H1 (cell line): ENCODE measurements around the gene TMEM198. TPM values are rescaled to one million over a fixed set of nuclear protein-coding genes. Genes with fewer than 3 reads are reported as not detected.

ENCODE experiments used
- CTCF ChIA-PET: fragments of 300-600 bp; sonication (Branson Sonifier 250); formaldehyde crosslinking; loops from one replicate; lab custom pipeline; 2021; ENCODE audit not compliant: partially characterized antibody; lab: Charles Lee
- POLR2A ChIA-PET: fragments of 300-600 bp; sonication (Branson Sonifier 250); formaldehyde crosslinking; loops from one replicate; lab custom pipeline; 2021; ENCODE audit warnings: inconsistent platforms; ENCODE audit not compliant: partially characterized antibody; lab: Charles Lee
- DNase-seq, 2 experiments: peaks; one replicate each; pipeline versions ENCODE4 v3.0.0 to v3.0.0-alpha.2; 2010 to 2022; ENCODE audit warnings: low spot score in 2 of 2, low read depth in 1 of 2, mixed read lengths in 1 of 2
- FAIRE-seq: peaks from 2 replicates; lab custom pipeline; 2011; peaks lifted over from hg19 to GRCh38; lab: Jason Lieb, UNC
- H2AFZ ChIP-seq: 2 replicates; pipeline ENCODE4 v1.8.1; 2012; ENCODE audit warnings: low read length, inconsistent platforms
- H2AK5ac ChIP-seq: 2 replicates; pipeline ENCODE4 v1.6.1; 2013; ENCODE audit warnings: low read depth, low read length
- H2BK120ac ChIP-seq: replicated peaks from 2 replicates; pipeline ENCODE3; 2013; ENCODE audit warnings: low read depth, low read length, inconsistent platforms
- H2BK12ac ChIP-seq: 2 replicates; pipeline ENCODE4 v1.6.1; 2013; ENCODE audit warnings: low read depth, low read length
- H2BK15ac ChIP-seq: 2 replicates; pipeline ENCODE4 v1.6.1; 2013; ENCODE audit warnings: low read length
- H2BK20ac ChIP-seq: 2 replicates; pipeline ENCODE4 v1.6.1; 2013; ENCODE audit warnings: low read length
- H2BK5ac ChIP-seq: 2 replicates; pipeline ENCODE4 v1.6.1; 2013; ENCODE audit warnings: low read depth, low read length
- H3K14ac ChIP-seq: 2 replicates; pipeline ENCODE4 v1.6.1; 2013; ENCODE audit warnings: inconsistent platforms; ENCODE audit not compliant: insufficient read length
- H3K18ac ChIP-seq: 2 replicates; pipeline ENCODE4 v1.6.1; 2013; ENCODE audit warnings: low read length; ENCODE audit errors: extremely low read depth
- H3K23ac ChIP-seq: 2 replicates; pipeline ENCODE4 v1.6.1; 2013; ENCODE audit warnings: inconsistent platforms; ENCODE audit not compliant: insufficient read length
- H3K23me2 ChIP-seq: 2 replicates; pipeline ENCODE4 v1.6.1; 2013; ENCODE audit warnings: low read depth, low read length
- H3K27ac ChIP-seq: 2 replicates; pipeline ENCODE4 v1.6.1; 2011; ENCODE audit warnings: low read depth, low read length, inconsistent platforms
- H3K27me3 ChIP-seq, 4 experiments: replicated peaks in 1 of 4; 1 replicate in 1 of 4; 2 replicates in 3 of 4; pipeline versions ENCODE4 v1.6.1 to v1.8.1; 2011 to 2013; ENCODE audit warnings: low read length in 3 of 4, mild to moderate bottlenecking in 3 of 4, inconsistent platforms in 2 of 4, mixed read lengths in 2 of 4, moderate library complexity in 1 of 4; ENCODE audit not compliant: control insufficient read depth in 3 of 4, insufficient read depth in 3 of 4; ENCODE audit errors: extremely low read depth in 1 of 4
- H3K36me3 ChIP-seq, 4 experiments: 2 replicates each; pipeline versions ENCODE4 v1.6.1 to v1.8.1; 2011 to 2013; ENCODE audit warnings: mild to moderate bottlenecking in 4 of 4, low read length in 3 of 4, moderate library complexity in 2 of 4, control low read depth in 1 of 4, inconsistent platforms in 1 of 4; ENCODE audit not compliant: insufficient read depth in 4 of 4, control insufficient read depth in 2 of 4
- H3K4ac ChIP-seq: replicated peaks from 2 replicates; pipeline ENCODE3; 2013; ENCODE audit warnings: low read length, low read depth, mixed read lengths, inconsistent platforms; ENCODE audit not compliant: insufficient read length
- H3K4me1 ChIP-seq, 4 experiments: replicated peaks in 1 of 4; 1 replicate in 1 of 4; 2 replicates in 3 of 4; pipeline versions ENCODE4 v1.6.1 to v1.8.1; 2011 to 2013; ENCODE audit warnings: low read length in 3 of 4, inconsistent platforms in 2 of 4, mixed read lengths in 1 of 4; ENCODE audit not compliant: insufficient read depth in 4 of 4, control insufficient read depth in 3 of 4
- H3K4me2 ChIP-seq, 2 experiments: 2 replicates each; pipeline versions ENCODE4 v1.6.1 to v1.8.1; 2011 to 2013; ENCODE audit warnings: low read depth in 2 of 2, low read length in 2 of 2, control low read depth in 1 of 2, inconsistent platforms in 1 of 2, mild to moderate bottlenecking in 1 of 2; ENCODE audit not compliant: insufficient read depth in 1 of 2
- H3K4me3 ChIP-seq, 4 experiments: fragments of 200-600, 300-600 bp in 1 of 4; sonication (generic), shearing (Covaris generic), sonication (Bioruptor Twin) in 1 of 4; 2 replicates each; pipeline versions ENCODE4 v1.5.1 to v1.8.1; 2011 to 2016; ENCODE audit warnings: low read length in 4 of 4, low read depth in 3 of 4, control low read depth in 2 of 4, inconsistent platforms in 2 of 4, mild to moderate bottlenecking in 2 of 4, mixed read lengths in 1 of 4, moderate library complexity in 1 of 4; ENCODE audit not compliant: insufficient read depth in 2 of 4; ENCODE audit errors: extremely low read depth in 1 of 4
- H3K56ac ChIP-seq: replicated peaks from 2 replicates; pipeline ENCODE3; 2013; ENCODE audit warnings: low read depth, mild to moderate bottlenecking, mixed read lengths, low read length, inconsistent platforms; ENCODE audit not compliant: insufficient read length
- H3K79me1 ChIP-seq: 2 replicates; pipeline ENCODE4 v1.6.1; 2013; ENCODE audit warnings: low read depth, low read length, control low read depth
- H3K79me2 ChIP-seq, 2 experiments: 2 replicates each; pipeline versions ENCODE4 v1.6.1 to v1.8.1; 2012 to 2013; ENCODE audit warnings: low read length in 2 of 2, mild to moderate bottlenecking in 2 of 2, inconsistent platforms in 1 of 2; ENCODE audit not compliant: insufficient read depth in 2 of 2, control insufficient read depth in 1 of 2
- H3K9ac ChIP-seq, 4 experiments: replicated peaks in 1 of 4; 1 replicate in 1 of 4; 2 replicates in 3 of 4; pipeline versions ENCODE4 v1.6.1 to v1.8.1; 2011 to 2013; ENCODE audit warnings: low read depth in 3 of 4, low read length in 3 of 4, control low read depth in 2 of 4, mild to moderate bottlenecking in 2 of 4, moderate library complexity in 2 of 4, inconsistent platforms in 1 of 4; ENCODE audit errors: extremely low read depth in 1 of 4
- H3K9me3 ChIP-seq, 2 experiments: 2 replicates each; pipeline versions ENCODE4 v1.6.1 to v1.8.1; 2012 to 2013; ENCODE audit warnings: mild to moderate bottlenecking in 2 of 2, moderate library complexity in 2 of 2, control low read depth in 1 of 2, inconsistent platforms in 1 of 2, low read depth in 1 of 2, low read length in 1 of 2, mixed read lengths in 1 of 2; ENCODE audit not compliant: insufficient read depth in 2 of 2
- H4K20me1 ChIP-seq, 2 experiments: replicated peaks in 1 of 2; 2 replicates each; pipeline versions ENCODE3 to v1.8.1; 2011 to 2013; ENCODE audit warnings: inconsistent platforms in 2 of 2, low read length in 2 of 2, mild to moderate bottlenecking in 1 of 2; ENCODE audit not compliant: insufficient read depth in 2 of 2, control insufficient read depth in 1 of 2
- H4K5ac ChIP-seq: 2 replicates; pipeline ENCODE4 v1.6.1; 2013; ENCODE audit warnings: low read length, low read depth, mixed read lengths, inconsistent platforms; ENCODE audit not compliant: insufficient read length
- H4K8ac ChIP-seq: 2 replicates; pipeline ENCODE4 v1.8.0; 2013; ENCODE audit warnings: mild to moderate bottlenecking, moderate library complexity, low read length, inconsistent platforms; ENCODE audit not compliant: insufficient read depth; ENCODE audit errors: extremely low read depth
- H4K91ac ChIP-seq: replicated peaks from 2 replicates; pipeline ENCODE3; 2013; ENCODE audit warnings: low read length, mixed read lengths, inconsistent platforms; ENCODE audit not compliant: insufficient read length
- RAD21 ChIP-seq, 2 experiments: IDR thresholded peaks in 1 of 2; conservative IDR thresholded peaks in 1 of 2; 2 replicates each; pipeline ENCODE4 v1.6.1; 2011; ENCODE audit warnings: low read depth in 2 of 2, low read length in 2 of 2, improper control_type of control experiment in 1 of 2, inconsistent platforms in 1 of 2, mild to moderate bottlenecking in 1 of 2, moderate library complexity in 1 of 2
- YY1 ChIP-seq: IDR thresholded peaks from 2 replicates; pipeline ENCODE4 v1.6.1; 2011; ENCODE audit warnings: low read depth, mild to moderate bottlenecking, low read length
- WGBS, 2 experiments: shearing (Covaris generic) in 1 of 2; methylation state at CpG; one replicate each; pipeline versions ENCODE4 v1.1.6 to v1.1.7; 2013 to 2015; ENCODE audit warnings: low lambda C conversion rate in 2 of 2, mixed read lengths in 2 of 2, inconsistent platforms in 1 of 2, low coverage in 1 of 2, missing lambda C conversion rate in 1 of 2; ENCODE audit not compliant: insufficient replicate concordance in 2 of 2, insufficient coverage in 1 of 2, insufficient read length in 1 of 2; ENCODE audit errors: extremely low coverage in 1 of 2, missing lambda C conversion rate in 1 of 2; 5-methylcytosine and 5-hydroxymethylcytosine counted together
- polyA plus RNA-seq, 7 experiments: library from polyadenylated mRNA; depleted of rRNA in 3 of 7; stranded (reverse) in 5 of 7; unstranded in 2 of 7; fragments of >200 nt in 5 of 7; fragments of 200-250 nt in 2 of 7; gene quantifications; 1 replicate in 5 of 7; 2 replicates in 1 of 7; 4 replicates in 1 of 7; pipeline versions ENCODE4 v1.2.1 to v1.2.3, GENCODE V29; 2011 to 2013; ENCODE audit warnings: missing spikeins in 2 of 7, mixed read lengths in 2 of 7
- total RNA-seq: library from RNA; stranded (reverse); fragmentation: NEBNext Ultra II Directional; extraction: Animal tissue kit (Norgen Biotek cat#: 25700); gene quantifications from 2 replicates; pipeline ENCODE4 v1.2.1, GENCODE V29; 2021

The TMEM198 gene
- total and polyA plus RNA-seq, 2 of the 8 experiments (the other 6 are each of a cell fraction or from before 2014, with no cell fraction given): 10.2 to 10.4 TPM

DNA sequence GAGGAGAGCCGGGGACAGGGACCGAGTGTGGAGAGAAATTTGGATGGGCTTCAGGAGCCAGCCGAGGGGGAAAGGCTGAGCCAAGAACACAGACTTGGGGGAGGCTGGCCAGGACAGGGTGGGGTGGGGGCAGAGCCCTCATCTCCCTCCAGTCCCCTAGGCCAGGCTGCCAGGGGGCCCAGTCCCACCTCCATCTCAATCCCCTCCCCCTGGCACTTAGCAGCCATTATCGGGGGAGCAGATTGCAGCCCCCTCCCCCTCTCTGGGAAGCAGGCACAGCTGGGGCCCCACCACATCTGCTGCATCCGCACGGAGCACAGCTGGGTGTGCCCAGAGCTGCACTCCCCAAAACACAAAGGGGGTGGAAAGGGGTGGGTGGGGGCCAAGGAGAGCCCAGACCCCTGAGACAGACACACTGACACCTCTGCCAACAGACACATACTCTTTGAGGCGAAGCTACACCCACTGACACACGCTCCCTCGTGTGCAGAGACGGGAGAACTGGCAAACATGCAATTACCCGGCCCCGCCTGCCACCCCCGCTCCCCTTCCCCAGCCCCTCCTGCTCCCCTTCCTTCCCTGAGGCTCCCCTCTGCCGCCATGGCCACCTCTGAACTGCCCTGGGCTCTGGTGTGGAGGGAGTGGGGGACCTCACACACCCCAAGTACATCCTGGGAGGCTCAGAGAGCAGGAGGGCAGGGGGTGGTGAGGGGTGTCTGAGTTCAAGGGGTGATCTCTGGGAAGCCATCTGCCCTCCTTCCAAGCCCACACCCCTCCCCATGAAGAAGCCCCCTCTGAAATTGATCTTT lies 34.7 kb upstream of the TMEM198 start:
- 0% methylated on average over 2 of the region's 14 CpGs; no CpG with 5 or more reads in 1 of the 2 experiments for WGBS, 2 experiments
- TF ChIP-seq RAD21 (IDR thresholded peaks at IDR 0.05 in 1 of 2, conservative IDR thresholded peaks at IDR 0.05 in 1 of 2; ENCODE audit: low read depth in 2 of 2, low read length in 2 of 2): no peak
- 0 out of 2 replicates have a peak, but pooled peaks have one; percentile 52 for TF ChIP-seq YY1
- no peak for DNase-seq
- Histone ChIP-seq H4K5ac (no peak overlapping the region), H3K4me1 (peaks cover 7 to 72% (median 62%) of the 10 kb centered on the region in 4 experiments), H3K9me3 (no peaks in the 10 kb centered on the region), H2AFZ (no peak overlapping the region), H4K20me1 (peaks cover 0 to 2% of the 10 kb centered on the region in 2 experiments), H3K56ac (no peak overlapping the region), H3K36me3 (no peaks in the 10 kb centered on the region; a peak in 1 of 8 replicates), H3K27me3 (peaks cover 2 to 29% (median 26%) of the 10 kb centered on the region in 4 experiments), H3K14ac (no peak overlapping the region), H3K4me3 (peak overlapping the region in 2 of 4 experiments; percentile 51 to 56; a peak in 4 of 8 replicates), H4K91ac (peak overlapping the region; percentile 87), H3K4me2 (peak overlapping the region; percentile 40 to 97), H3K4ac (peak overlapping the region; percentile 75), H3K79me1 (no peaks in the 10 kb centered on the region), H2BK20ac (0 out of 2 replicates have a peak overlapping the region, but pooled peaks have one; percentile 86), H2BK15ac (0 out of 2 replicates have a peak overlapping the region, but pooled peaks have one; percentile 72), H2AK5ac (no peak overlapping the region), H2BK12ac (peak overlapping the region; percentile 84; the same call in 1 of the 2 replicates), H4K8ac (no peak overlapping the region; the same call in 1 of the 2 replicates), H3K9ac (no peak overlapping the region), H2BK120ac (peak overlapping the region; percentile 52), H3K79me2 (no peaks in the 10 kb centered on the region), H3K27ac (no peak overlapping the region), H3K23ac (no peak overlapping the region), H3K18ac (peak overlapping the region; percentile 71; the same call in 1 of the 2 replicates), H2BK5ac (peak overlapping the region; percentile 85; the same call in 1 of the 2 replicates), H3K23me2 (peaks cover 6% of the 10 kb centered on the region)
- no peak for FAIRE-seq
- POLR2A ChIA-PET: interaction anchor here (0.6 to 11.0 kb wide), 6 partner anchors 11 to 187 kb away, joined by 3 to 216 read pairs (median 6); partner anchors contain the start of gene GMPPA
- CTCF ChIA-PET: interaction anchor here (0.8 to 113.1 kb wide), 15 partner anchors 16 to 1607 kb away, joined by 3 to 7248 read pairs (median 4); partner anchors contain the start of genes DES, DNPEP, GMPPA and SPEG
